HG02610 (cell line): ENCODE data around the gene AAK1.

ENCODE experiments used
- ATAC-seq: cut with Tn5 transposase; IDR thresholded peaks from one replicate; pipeline ENCODE4 v1.9.1; 2021; ENCODE audit warnings: mild to moderate bottlenecking, moderate library complexity; ENCODE audit not compliant: unreplicated experiment

The AAK1 gene

GRCh38 chr2:69416147-69416546, 227.4 kb downstream of the AAK1 start:
- no peak for ATAC-seq
